ENCODE measurements around the gene ARHGEF17. TPM values are rescaled to one million over a fixed set of nuclear protein-coding genes. Genes with fewer than 3 reads are reported as not detected.

ARHGEF17 gene
- total and polyA plus RNA-seq, 10 donors = 5.1 to 48.5 (median 29.0) TPM

DNA sequence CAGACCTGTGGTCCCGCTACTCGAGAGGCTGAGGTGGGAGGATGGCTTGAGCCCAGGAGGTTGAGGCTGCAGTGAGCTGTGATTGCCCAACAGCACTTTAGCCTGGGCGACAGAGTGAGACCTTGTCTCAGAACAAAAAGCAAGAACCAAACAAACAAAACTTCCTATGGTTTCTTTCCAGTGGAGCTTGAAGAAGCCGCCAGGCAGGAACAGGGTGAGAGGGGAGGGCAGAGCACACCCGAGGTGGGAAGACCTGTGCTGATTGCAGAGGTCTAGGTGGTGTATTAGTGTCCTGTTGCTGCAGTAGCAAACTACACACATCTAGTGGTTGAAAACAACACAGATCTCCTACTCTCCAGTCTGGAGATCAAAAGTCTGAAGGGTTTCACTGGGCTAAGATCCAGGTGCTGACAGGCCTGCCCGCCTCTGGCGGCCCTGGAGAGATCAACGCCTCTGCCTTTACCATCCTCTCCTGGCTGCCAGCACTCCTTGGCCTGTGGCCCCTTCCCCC is 10.5 kb downstream of the ARHGEF17 start:
- TF ChIP-seq, protein P1, sequence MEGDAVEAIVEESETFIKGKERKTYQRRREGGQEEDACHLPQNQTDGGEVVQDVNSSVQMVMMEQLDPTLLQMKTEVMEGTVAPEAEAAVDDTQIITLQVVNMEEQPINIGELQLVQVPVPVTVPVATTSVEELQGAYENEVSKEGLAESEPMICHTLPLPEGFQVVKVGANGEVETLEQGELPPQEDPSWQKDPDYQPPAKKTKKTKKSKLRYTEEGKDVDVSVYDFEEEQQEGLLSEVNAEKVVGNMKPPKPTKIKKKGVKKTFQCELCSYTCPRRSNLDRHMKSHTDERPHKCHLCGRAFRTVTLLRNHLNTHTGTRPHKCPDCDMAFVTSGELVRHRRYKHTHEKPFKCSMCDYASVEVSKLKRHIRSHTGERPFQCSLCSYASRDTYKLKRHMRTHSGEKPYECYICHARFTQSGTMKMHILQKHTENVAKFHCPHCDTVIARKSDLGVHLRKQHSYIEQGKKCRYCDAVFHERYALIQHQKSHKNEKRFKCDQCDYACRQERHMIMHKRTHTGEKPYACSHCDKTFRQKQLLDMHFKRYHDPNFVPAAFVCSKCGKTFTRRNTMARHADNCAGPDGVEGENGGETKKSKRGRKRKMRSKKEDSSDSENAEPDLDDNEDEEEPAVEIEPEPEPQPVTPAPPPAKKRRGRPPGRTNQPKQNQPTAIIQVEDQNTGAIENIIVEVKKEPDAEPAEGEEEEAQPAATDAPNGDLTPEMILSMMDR (IDR thresholded peaks at IDR 0.05 in 8 of 11, conservative IDR thresholded peaks at IDR 0.05 in 3 of 11) = no peak
- TF ChIP-seq POLR2A (IDR thresholded peaks at IDR 0.05) (no peak), POLR2AphosphoS5 (IDR thresholded peaks at IDR 0.05) (no peak)
- intact Hi-C loops (cut with DNase I; ENCODE audit: low total_unique reads) = no loop called here
- no peaks in the 10 kb centered on the region for H3K36me3 ChIP-seq
- no peaks in the 10 kb centered on the region for H3K9me3 ChIP-seq
- no peak overlapping the region for H3K4me3 ChIP-seq
- H3K27ac ChIP-seq = peak overlapping the region in 5 of 8 donors; percentile 33 to 83 (median 70)
- 67 to 80% (median 77%) methylated on average over 8 of the region's 8 CpGs for WGBS, 5 donors
- H3K4me1 ChIP-seq = peaks cover 16 to 94% (median 54%) of the 10 kb centered on the region in 6 donors
- H3K27me3 ChIP-seq (replicated peaks in 1 of 7) = no peaks in the 10 kb centered on the region
- no peak for DNase-seq

DNA sequence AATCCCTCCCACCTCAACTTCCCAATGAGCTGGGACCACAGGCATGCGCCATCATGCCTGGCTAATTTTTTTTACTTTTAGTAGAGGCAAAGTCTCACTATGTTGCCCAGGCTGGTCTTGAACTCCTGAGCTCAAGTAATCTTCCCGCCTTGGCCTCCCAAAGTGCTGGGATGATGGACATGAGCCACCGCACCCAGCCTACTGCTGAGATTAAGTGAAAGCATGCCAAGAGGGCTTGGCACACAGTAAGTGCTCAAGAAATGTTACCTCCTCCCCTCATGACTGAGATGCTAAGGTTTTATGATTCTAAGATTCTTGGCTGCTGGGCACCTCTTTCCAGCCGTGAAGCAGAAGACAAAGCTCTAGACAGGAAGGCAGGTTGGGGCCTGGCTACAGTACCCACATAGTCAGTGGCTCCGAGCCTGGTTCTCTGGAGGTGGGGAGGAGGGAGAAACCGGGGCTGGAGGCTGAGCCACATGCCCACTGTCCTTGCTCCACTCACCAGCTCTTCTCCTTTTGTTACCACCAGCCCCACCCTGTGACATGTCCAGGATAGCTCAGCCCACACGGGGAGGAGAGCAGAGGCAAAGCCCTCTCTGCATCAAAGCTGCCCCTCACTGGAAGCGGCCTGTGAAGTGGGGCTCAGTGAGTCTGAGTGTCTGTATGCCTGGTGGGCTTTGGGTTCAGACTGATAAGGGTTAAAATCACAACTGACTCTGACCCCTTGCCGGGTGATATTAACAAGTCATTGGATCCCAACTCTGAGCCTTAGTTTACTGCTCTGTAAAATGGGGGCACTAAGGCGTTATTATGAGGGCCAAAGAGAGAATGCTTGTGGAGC is 12.9 kb downstream of the ARHGEF17 start:
- 40 to 57% (median 51%) methylated on average over 9 to 10 of the region's 10 CpGs for WGBS, 5 donors
- Histone ChIP-seq H3K27ac (peak overlapping the region in 7 of 8 donors; percentile 69 to 83 (median 74)), H3K27me3 (replicated peaks in 1 of 7) (no peaks in the 10 kb centered on the region), H3K36me3 (no peaks in the 10 kb centered on the region), H3K4me3 (no peak overlapping the region), H3K9me3 (no peaks in the 10 kb centered on the region), H3K4me1 (peaks cover 23 to 94% (median 57%) of the 10 kb centered on the region in 6 donors)
- no peak for DNase-seq
- TF ChIP-seq, protein P1 (IDR thresholded peaks at IDR 0.05 in 8 of 11, conservative IDR thresholded peaks at IDR 0.05 in 3 of 11) = no peak
- TF ChIP-seq POLR2AphosphoS5 (IDR thresholded peaks at IDR 0.05) (no peak), POLR2A (IDR thresholded peaks at IDR 0.05) (no peak)
- intact Hi-C loops (cut with DNase I; ENCODE audit: low total_unique reads) = no loop called here

DNA sequence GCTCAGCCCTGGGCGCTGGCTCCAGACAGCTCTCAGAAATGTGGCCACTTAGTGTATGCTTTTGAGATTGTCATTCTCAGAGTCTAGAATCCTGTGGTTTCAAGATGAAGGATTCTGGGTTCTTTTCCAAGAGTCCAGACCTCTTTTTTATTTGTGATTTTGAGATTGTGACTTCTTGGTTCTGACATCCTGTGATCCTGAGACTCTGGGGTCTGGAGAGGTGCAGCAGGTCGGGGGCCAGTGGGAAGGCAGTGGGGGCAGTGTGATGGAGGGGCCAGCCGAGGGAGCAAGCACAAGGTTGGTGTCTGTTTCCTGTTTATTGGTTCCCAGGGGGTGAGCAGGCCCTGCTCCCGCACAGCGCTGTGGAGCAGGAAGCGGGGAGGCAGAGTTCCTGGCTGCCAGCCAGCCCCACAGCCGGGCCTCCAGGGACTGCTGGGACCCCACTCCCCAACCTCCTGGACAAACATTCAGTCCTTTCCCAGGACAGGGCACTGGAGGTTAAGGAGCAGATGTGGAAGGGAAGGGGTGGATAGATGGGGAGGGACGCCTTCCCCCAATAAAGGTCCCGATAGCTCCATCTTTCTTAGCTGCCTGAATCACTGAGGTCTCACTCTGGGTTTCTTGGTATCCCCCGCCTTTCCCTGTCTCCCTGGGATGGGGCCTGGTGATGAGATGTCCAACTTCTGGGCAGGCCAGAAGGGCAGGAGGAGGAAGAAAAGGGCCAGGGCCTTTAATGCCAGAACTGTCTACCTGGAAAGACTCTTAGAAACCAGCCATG is 13.7 kb downstream of the ARHGEF17 start:
- Histone ChIP-seq H3K27me3 (replicated peaks in 1 of 7) (no peaks in the 10 kb centered on the region), H3K4me3 (no peak overlapping the region), H3K9me3 (no peaks in the 10 kb centered on the region), H3K4me1 (peaks cover 23 to 94% (median 57%) of the 10 kb centered on the region in 6 donors), H3K36me3 (no peaks in the 10 kb centered on the region), H3K27ac (peak overlapping the region in 7 of 8 donors; percentile 69 to 83 (median 74))
- intact Hi-C loops (cut with DNase I; ENCODE audit: low total_unique reads) = no loop called here
- DNase-seq = no peak
- TF ChIP-seq POLR2A (IDR thresholded peaks at IDR 0.05) = no peak
- TF ChIP-seq, protein P1 (IDR thresholded peaks at IDR 0.05 in 8 of 11, conservative IDR thresholded peaks at IDR 0.05 in 3 of 11) = no peak
- TF ChIP-seq POLR2AphosphoS5 (IDR thresholded peaks at IDR 0.05) = peak; percentile 20 to 64 (median 62)
- 19 to 31% (median 24%) methylated on average over 10 of the region's 10 CpGs for WGBS, 5 donors

Data from spleen (tissue), 11 donors.